NCI-H1930 (cell line): ENCODE data around the gene NCKAP5.

Experiments
- DNase-seq, 2 experiments: peaks; one replicate each; lab custom pipeline; 2025; lab: John Stamatoyannopoulos, UW

NCKAP5 gene

DNA sequence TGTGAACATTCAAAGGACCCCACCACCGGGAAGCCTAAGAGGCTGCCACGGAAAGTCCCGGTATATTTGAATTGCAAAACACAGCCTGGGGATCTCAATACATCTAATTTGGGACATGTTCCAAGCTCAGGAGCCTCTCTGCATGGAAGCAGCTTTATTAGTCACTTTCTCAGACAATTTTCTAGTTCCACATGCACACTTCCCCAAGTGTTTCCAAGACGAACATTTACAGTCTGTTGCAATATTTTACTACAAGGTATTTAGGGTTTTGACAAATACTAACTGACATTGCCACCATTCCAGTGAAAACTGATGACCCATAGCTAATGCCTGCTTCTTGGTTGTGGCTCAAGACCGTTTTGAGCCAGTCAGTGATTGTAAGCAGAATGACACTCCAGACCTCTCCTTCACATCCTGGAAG is 145.3 kb downstream of the NCKAP5 start:
- no peak for DNase-seq

GRCh38 chr2:133421516-133422324 is 146.5 kb downstream of the NCKAP5 start:
- no peak for DNase-seq

- DNase-seq, result no peak
Measured at GRCh38 chr2:133420788-133421187, 147.5 kb downstream of the NCKAP5 start.

DNA sequence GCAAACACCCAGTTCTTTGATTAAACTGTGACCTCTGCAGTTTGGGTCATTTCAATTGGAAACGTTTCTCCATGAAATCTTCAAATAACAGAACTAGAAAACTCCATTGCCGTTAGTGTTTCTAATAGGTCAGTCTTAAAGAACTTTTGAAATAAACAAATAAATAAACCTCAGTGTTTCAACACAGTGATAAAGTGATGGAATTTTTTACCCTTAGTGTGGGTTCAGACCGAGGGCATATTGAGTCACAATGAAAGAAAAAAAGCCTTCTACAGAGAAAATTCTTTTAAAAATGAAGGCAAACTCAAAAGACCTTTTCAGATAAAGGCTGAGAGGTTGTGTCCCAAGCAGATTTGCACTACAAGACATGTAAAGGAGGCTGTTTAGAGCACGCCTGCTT is 149.6 kb downstream of the NCKAP5 start:
- no peak for DNase-seq

- no peak for DNase-seq
Measured at GRCh38 chr2:133418021-133418420, 150.2 kb downstream of the NCKAP5 start.

DNA sequence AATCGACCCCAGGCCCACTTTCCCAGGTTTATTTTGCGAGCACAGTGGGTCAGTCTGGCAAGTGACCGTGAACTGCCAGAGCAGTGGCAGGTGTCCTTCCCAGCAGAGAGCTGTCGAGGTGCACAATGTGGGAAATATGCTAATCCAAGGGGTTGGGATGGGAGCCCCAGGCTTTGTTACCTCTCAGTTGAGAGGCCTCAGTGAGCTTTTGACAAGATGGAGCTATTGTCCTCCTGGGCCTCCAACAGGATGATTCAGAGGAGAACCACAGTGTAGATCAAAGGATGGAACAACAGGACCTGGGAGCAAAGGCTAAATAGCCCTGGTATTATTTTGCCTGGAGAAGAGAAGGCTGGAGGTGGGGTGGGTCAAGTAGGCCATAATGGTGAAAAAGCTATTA is 150.8 kb downstream of the NCKAP5 start:
- DNase-seq, result no peak

- no peak for DNase-seq
Measured at GRCh38 chr2:133416736-133417135, 151.5 kb downstream of the NCKAP5 start.

DNA sequence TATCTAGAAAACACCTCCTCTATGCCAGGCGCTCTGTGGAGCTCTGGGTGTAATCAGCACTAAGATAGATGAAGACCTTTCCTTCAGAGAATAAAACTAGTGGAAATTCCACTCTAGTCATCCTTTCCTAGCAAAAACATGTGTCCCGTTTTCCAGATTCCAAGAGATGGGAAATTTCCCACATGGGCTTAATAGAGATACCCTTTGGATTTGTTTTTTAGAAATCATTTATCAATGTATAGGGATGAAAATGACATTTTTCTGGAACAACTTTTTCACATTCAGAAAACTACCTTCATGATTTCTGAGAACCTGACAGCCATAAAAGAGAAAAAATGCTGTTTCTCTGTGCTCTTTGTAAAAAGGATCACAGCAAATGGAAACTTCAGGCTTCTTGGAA is 152.1 kb downstream of the NCKAP5 start:
- no peak for DNase-seq

GRCh38 chr2:133415210-133415876 is 152.9 kb downstream of the NCKAP5 start:
- no peak for DNase-seq

- DNase-seq, result no peak
Measured at GRCh38 chr2:133414486-133415209, 153.6 kb downstream of the NCKAP5 start.

- DNase-seq, result no peak
Measured at GRCh38 chr2:133413863-133414262, 154.4 kb downstream of the NCKAP5 start.

GRCh38 chr2:133412694-133413093 is 155.6 kb downstream of the NCKAP5 start:
- DNase-seq, result no peak

DNA sequence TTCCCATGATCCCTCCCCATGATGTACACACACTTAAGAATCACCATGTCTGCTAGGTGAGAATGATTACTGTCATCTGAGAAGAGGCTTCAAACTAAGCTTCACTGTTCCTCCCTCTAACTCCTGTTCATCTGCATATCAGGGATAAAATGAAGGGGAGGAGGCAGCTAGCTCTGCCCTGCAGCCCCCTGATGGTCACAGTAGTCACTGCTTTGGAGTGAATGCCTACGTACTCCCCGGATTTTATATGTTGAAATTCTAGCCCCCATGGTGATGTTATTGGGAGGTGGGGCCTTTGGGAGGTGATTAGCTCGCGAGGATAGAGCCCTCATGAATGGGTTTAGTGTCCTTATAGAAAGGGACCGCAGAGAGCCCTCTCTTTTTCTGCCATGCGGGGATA is 156.4 kb downstream of the NCKAP5 start:
- no peak for DNase-seq

GRCh38 chr2:133411101-133411500 is 157.2 kb downstream of the NCKAP5 start:
- DNase-seq, result no peak

DNA sequence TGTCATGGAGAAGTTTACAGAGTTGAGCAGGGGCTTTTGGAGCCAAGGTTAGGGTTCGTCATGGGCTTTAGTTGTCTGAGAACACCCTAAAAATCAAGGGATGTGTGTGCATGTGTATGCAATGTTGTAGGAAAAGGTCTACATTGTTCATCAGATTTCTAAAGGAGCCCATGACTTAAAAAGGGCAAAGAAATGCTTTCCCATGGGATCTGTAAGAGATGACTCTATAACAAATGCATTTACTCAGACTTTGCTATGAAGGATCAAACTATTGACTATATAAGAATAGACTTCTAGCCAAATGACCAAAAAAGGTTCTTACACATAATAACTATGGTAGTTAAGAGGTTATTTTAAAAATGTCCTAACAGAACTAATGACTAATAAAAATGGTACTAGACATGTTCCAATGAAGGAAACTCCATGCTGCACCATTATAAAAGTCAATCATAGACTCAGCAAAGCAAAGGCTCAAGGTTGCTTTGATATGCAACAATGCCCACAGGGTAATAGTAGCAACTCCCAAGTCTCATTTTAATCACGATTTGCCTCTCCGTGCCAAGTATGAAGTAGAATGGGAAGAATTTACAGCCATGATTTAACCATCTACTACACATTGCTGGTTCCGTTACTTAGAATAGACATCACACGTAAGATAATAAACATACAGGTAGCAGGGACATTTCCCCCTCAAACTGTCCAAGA is 158.5 kb downstream of the NCKAP5 start:
- DNase-seq, result no peak

- DNase-seq, result no peak
Measured at GRCh38 chr2:133408671-133409070, 159.6 kb downstream of the NCKAP5 start.

DNA sequence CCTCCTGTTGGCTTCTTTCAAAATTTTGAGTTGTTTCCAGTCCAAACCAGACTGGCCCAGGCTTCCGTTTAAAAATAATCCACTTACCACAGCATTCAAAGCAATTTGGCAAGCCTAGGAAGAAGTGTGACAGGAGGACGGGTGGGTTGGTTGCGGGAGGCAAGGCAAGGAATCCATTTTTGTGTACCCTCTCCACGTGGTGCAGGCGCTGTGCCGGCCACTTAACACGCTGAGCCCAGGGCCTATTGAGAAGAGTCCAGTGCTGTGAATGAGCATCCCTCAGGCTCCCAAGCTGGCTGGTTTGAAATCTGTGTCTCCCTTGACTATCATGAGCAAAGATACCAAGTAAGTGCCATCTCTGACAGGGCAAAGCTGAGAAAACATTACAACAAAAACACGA is 160.9 kb downstream of the NCKAP5 start:
- no peak for DNase-seq

- DNase-seq, result no peak
Measured at GRCh38 chr2:133405252-133405651, 163.0 kb downstream of the NCKAP5 start.

DNA sequence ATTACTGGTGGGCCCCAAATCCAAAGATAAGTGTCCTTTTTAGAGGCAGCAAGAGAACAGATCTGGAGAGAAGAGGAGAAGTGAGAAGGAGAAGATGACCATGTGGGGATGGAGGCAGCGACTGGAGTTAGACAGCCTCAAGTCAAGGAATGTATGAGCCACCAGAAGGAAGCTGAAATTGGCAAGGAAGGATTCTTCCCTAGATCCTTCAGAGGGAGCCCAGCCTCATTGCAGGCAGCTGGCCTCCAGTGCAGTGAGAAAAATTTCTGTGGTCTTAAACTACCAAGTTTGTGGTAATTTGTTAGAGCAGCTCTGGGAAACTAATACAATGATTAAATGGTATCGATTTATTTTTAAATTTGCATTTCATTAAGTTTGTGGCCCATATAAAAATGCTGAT is 167.9 kb downstream of the NCKAP5 start:
- no peak for DNase-seq

DNA sequence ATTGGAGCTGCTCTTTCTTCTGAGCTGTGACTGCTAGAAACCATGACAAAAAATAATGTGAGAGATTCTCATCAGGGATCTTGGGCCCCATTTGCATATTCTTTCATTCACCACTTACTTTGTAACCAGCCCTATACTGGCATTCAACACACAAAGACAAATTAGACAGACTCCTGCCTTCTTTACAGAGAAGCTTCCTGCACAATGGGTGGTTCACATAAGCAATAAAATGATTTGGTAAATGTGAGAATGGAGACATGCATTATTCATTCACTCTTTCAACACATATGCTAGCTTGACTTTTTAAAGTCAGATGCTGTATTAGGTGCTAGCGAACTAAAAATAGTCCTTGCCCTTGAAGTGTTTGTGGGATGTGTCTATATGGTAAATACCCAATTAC is 174.4 kb downstream of the NCKAP5 start:
- DNase-seq, result no peak

DNA sequence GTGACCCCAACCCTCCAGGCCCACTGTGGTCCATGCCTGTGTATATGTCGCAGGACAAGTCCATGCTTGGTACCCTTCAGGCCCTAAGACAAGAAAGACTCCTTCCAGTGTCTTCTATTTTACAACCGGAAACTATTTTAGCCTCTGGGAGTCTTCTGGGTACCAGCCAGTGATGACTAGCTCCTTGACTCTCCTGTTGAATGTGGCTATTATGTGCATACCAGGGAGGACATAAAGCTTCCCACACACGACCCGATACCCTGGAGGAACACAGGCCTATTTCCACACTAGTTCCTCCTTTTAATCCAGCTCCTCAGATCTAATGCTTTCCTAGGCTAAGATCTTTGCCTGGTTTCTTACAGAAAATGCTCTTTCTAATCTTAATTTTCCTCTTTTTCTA is 178.1 kb downstream of the NCKAP5 start:
- DNase-seq, result no peak

DNA sequence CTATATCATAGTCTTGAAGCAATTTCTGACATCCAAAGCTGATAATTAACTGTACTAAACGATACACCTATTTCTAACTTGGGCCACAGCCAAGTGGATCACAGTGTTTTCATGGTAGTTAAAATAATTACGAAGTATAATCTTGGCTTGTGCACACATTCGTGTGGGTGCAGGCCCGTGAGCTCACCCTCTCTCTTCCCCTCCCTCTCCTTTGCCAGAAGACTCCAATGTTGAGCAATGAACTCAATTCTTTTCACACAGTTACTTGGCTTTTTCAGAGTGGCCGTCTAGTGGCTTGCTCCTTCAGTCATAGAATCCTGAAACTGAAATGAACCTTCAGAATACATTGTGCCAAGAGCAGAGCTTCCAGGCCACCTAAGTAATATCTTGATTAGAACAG is 178.7 kb downstream of the NCKAP5 start:
- DNase-seq, result no peak
